Brain microvascular endothelial cell (primary cell): ENCODE measurements around the gene FMOD.

ENCODE experiments used
- DNase-seq: peaks from one replicate; pipeline ENCODE4 v3.0.0-alpha.2; 2020
- H3K27ac ChIP-seq: fragments of 250-450 bp; sonication (Bioruptor Pico); 2 replicates; pipeline ENCODE4 v1.5.1; 2020; ENCODE audit warnings: mild to moderate bottlenecking, moderate library complexity
- H3K27me3 ChIP-seq: fragments of 250-450 bp; sonication (Bioruptor Pico); replicated peaks from 2 replicates; pipeline ENCODE4 v1.5.1; 2020; ENCODE audit warnings: mild to moderate bottlenecking
- H3K36me3 ChIP-seq: fragments of 250-450 bp; sonication (Bioruptor Pico); replicated peaks from 2 replicates; pipeline ENCODE4 v1.5.1; 2020; ENCODE audit warnings: mild to moderate bottlenecking
- H3K4me3 ChIP-seq: 2 replicates; pipeline ENCODE4 v1.5.1; 2011; ENCODE audit warnings: low read depth, mild to moderate bottlenecking, control low read depth, low read length, moderate library complexity
- in situ Hi-C: cut with HindIII; loops from 2 replicates; pipeline ENCODE4 v1.10.0; 2017; ENCODE audit warnings: low sequenced_read_pairs, low pct_ligation_motif_present
- TF ChIP-seq, protein P1 (sequence below): IDR thresholded peaks from 2 replicates; pipeline ENCODE4 v1.5.1; 2011; ENCODE audit warnings: low read depth, mild to moderate bottlenecking, moderate library complexity, low read length, control low read depth, inconsistent platforms; ENCODE audit errors: missing control alignments

Gene FMOD

DNA sequence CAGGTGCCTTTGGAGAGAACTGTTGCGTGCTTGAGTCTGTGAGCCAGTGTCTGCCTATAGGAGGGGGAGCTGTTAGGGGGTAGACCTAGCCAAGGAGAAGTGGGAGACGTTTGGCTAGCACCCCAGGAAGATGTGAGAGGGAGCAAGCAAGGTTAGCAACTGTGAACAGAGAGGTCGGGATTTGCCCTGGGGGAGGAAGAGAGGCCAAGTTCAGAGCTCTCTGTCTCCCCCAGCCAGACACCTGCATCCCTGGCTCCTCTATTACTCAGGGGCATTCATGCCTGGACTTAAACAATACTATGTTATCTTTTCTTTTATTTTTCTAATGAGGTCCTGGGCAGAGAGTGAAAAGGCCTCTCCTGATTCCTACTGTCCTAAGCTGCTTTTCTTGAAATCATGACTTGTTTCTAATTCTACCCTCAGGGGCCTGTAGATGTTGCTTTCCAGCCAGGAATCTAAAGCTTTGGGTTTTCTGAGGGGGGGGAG lies 43.2 kb downstream of the FMOD start:
- no peak for DNase-seq
- in situ Hi-C loops, result no loop called here
- TF ChIP-seq, protein P1, sequence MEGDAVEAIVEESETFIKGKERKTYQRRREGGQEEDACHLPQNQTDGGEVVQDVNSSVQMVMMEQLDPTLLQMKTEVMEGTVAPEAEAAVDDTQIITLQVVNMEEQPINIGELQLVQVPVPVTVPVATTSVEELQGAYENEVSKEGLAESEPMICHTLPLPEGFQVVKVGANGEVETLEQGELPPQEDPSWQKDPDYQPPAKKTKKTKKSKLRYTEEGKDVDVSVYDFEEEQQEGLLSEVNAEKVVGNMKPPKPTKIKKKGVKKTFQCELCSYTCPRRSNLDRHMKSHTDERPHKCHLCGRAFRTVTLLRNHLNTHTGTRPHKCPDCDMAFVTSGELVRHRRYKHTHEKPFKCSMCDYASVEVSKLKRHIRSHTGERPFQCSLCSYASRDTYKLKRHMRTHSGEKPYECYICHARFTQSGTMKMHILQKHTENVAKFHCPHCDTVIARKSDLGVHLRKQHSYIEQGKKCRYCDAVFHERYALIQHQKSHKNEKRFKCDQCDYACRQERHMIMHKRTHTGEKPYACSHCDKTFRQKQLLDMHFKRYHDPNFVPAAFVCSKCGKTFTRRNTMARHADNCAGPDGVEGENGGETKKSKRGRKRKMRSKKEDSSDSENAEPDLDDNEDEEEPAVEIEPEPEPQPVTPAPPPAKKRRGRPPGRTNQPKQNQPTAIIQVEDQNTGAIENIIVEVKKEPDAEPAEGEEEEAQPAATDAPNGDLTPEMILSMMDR, result no peak
- H3K4me3 ChIP-seq, result no peak overlapping the region
- H3K36me3 ChIP-seq, result no peaks in the 10 kb centered on the region
- no peak overlapping the region for H3K27ac ChIP-seq
- peaks cover 2% of the 10 kb centered on the region for H3K27me3 ChIP-seq

DNA sequence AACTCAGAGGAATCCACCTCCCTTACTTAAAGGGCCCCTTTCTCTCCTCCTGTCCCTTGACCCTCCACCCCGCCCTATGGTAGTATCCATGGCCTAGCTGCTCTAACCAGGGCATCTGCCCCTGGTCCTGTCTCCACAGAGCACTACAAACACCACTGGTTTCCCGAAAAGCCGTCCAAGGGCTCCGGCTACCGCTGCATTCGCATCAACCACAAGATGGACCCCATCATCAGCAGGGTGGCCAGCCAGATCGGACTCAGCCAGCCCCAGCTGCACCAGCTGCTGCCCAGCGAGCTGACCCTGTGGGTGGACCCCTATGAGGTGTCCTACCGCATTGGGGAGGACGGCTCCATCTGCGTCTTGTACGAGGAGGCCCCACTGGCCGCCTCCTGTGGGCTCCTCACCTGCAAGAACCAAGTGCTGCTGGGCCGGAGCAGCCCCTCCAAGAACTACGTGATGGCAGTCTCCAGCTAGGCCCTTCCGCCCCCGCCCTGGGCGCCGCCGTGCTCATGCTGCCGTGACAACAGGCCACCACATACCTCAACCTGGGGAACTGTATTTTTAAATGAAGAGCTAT lies 43.9 kb downstream of the FMOD start:
- TF ChIP-seq, protein P1, result peak; percentile 1
- DNase-seq, result no peak
- H3K4me3 ChIP-seq, result peak overlapping the region; percentile 15
- in situ Hi-C loops, result no loop called here
- peaks cover 2% of the 10 kb centered on the region for H3K27me3 ChIP-seq
- H3K27ac ChIP-seq, result no peak overlapping the region
- no peaks in the 10 kb centered on the region for H3K36me3 ChIP-seq

DNA sequence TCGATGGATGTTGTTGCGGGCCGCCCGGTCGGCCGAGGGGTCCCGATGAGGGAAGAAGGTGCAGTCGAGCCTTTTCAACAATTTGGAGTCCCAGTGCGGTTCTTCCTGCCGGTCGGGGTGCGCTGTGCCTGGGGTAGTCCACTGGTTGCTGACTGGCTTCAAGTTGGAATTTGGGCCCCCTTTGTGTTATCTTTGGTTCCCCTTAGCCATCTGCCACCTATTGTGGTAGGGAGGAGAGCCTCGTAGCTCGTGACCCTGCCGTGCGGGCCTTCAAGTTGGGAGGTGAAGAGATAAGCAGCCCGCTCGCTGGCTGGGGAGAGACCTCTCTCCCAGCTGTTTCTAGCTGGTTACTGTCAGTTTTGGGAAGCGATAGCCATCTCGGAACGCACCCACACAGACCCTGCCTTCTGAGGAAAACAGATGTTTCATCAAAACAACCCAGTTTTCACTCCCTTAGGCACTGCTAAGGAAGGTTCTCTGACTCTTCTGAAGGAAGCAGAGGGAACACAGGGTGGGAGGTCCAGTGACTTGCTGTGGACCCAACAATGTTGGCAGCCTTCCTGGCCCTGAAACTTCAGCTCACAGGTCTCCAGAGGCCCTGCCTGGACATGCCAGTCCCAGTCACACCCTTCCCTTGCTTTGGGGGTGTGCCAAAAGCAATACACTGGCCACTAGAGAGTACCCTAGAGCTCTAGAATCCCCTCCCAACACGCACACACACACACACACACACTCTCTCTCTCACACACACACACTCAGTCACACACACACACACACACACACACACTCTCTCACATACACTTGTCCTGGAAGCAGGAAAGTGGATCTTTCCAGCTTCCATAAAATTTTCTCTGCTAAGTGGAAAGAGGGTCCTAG lies 44.6 kb downstream of the FMOD start:
- Histone ChIP-seq H3K27me3 (peaks cover 3% of the 10 kb centered on the region), H3K4me3 (peak overlapping the region; percentile 74), H3K27ac (no peak overlapping the region), H3K36me3 (no peaks in the 10 kb centered on the region)
- peak; percentile 40 for DNase-seq
- in situ Hi-C loops, result no loop called here
- TF ChIP-seq, protein P1, result peak; percentile 1

DNA sequence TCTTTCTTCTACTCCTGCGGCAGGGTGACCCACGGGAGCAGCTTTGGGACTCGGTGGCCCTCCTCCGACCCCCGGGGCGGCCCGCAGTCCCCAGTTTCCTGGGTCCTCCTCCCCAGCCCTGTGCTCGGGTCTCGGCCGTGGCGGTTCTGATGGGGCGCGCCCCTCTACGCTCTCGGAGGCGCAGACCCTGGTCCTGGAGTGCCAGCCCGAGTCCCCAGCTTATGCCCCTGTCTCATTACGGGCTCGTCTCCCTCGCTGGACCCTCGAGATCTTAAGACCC lies 45.2 kb downstream of the FMOD start:
- Histone ChIP-seq H3K36me3 (no peaks in the 10 kb centered on the region), H3K27me3 (peaks cover 8% of the 10 kb centered on the region), H3K4me3 (peak overlapping the region; percentile 74), H3K27ac (no peak overlapping the region)
- no peak for DNase-seq
- TF ChIP-seq, protein P1, result no peak
- in situ Hi-C loops, result no loop called here

DNA sequence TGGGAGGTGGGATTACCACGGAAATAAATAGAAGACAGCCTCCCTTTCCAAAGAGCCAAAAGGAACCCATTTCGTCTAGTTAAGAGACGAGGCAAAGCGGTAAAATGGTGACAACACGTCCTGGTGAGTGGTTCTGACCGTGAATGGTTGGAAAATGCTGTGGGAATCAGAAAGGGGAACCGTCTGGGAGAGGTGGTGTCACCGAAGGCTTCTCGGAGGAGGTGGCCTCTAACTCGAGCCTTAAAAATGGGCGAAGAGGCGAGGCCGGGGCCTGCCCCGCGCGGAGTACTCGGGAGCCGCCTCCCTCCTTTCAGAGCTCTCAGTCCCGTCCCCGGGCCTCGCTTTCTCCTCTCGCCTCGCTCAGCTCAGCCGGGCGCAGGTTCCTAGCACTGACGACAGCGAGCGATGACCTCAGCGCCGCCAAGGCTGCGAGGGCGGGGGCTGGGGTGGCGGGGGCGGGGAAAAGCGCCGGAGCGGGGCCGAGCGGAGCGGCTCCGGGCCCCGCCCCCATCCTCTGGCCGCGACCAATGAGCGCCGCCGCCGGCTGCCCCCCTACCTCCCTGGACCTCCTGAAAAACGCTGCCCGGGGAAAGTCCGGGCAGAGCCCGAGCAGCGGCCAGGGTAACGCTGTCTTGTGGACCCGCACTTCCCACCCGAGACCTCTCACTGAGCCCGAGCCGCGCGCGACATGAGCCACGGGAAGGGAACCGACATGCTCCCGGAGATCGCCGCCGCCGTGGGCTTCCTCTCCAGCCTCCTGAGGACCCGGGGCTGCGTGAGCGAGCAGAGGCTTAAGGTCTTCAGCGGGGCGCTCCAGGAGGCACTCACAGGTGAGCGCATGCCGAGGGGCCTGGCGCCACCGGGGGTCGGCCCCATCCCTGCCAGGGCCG lies 45.8 kb downstream of the FMOD start, which contains the start of gene BTG2:
Gene BTG2 (plus strand): TSS at position 601 of the 890 bp plus-strand sequence. CDS start 88 bp downstream, at position 689.
- TF ChIP-seq, protein P1, result no peak
- no peaks in the 10 kb centered on the region for H3K36me3 ChIP-seq
- DNase-seq, result peak; percentile 73
- peak within 1 kb of the TSS; percentile 74 for H3K4me3 ChIP-seq
- peaks cover 9% of the 10 kb centered on the region for H3K27me3 ChIP-seq
- H3K27ac ChIP-seq, result peak within 1 kb of the TSS; percentile 33
- in situ Hi-C loops, result no loop called here
